ENCODE results near the gene FTHL17. TPM values are rescaled to one million over a fixed set of nuclear protein-coding genes. Genes with fewer than 3 reads are reported as not detected.

FTHL17 gene
- total RNA-seq (ENCODE audit: low replicate concordance), result not detected in 2 replicates

DNA sequence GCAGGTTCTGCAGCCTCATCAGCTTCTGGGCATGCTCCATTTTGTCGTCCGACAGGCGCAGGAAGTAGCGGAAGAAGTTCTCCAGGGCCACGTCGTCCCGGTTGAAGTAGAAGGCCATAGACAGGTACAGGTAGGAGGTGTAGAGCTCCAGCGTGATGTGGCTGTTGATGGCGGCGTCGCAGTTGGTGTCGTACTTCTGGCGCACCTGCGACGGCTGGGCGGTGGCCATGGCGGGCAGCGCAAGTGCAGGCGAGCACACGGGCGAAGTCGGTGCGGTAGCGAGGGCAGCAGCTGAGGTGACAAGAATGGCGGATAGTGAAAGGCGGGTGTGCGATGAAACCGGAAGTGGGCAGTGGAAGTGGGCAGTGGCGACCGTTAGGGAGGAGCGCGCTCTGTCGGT is at the start of gene FTHL17:
Gene FTHL17 (minus strand): TSS at position 317 of the 400 bp plus-strand sequence. CDS start 88 bp downstream, at position 229.
- H3K4me3 ChIP-seq (ENCODE audit: low read depth, low read length), result no peak within 1 kb of the TSS
- DNase-seq (ENCODE audit: low read depth), result no peak
- TF ChIP-seq CTCF (IDR thresholded peaks at IDR 0.05; ENCODE audit: insufficient read depth, low read length), result no peak

DNA sequence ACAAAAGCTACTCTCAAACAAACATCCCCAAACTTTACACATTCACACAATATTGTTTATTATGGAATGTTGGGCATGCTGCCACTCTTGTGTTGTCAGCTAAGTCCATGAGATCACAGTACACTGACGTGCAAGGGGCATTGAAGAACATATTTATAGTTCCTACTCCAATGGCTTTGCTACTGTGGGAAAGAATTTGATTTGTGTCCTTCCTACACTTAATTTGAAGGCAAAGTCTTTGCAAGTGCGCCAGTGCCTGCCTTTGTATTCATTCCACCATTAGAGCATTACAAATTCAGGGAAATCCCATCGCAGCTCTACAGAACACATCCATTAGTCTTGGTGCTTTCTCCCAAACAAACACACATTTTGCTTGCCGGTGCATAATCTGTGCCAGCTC is 45.4 kb upstream of the FTHL17 start:
- no peak for DNase-seq (ENCODE audit: low read depth)
- no peak overlapping the region for H3K4me3 ChIP-seq (ENCODE audit: low read depth, low read length)
- no peak for TF ChIP-seq CTCF (IDR thresholded peaks at IDR 0.05; ENCODE audit: insufficient read depth, low read length)

- no peak overlapping the region for H3K4me3 ChIP-seq (ENCODE audit: low read depth, low read length)
- TF ChIP-seq CTCF (IDR thresholded peaks at IDR 0.05; ENCODE audit: insufficient read depth, low read length), result no peak
- no peak for DNase-seq (ENCODE audit: low read depth)
Measured at GRCh38 chrX:31115398-31115797, 43.6 kb upstream of the FTHL17 start.

- no peak overlapping the region for H3K4me3 ChIP-seq (ENCODE audit: low read depth, low read length)
- TF ChIP-seq CTCF (IDR thresholded peaks at IDR 0.05; ENCODE audit: insufficient read depth, low read length), result no peak
- DNase-seq (ENCODE audit: low read depth), result no peak
Measured at GRCh38 chrX:31114858-31115257, 43.0 kb upstream of the FTHL17 start.

GRCh38 chrX:31112226-31112999 is 40.6 kb upstream of the FTHL17 start:
- no peak for TF ChIP-seq CTCF (IDR thresholded peaks at IDR 0.05; ENCODE audit: insufficient read depth, low read length)
- no peak overlapping the region for H3K4me3 ChIP-seq (ENCODE audit: low read depth, low read length)
- no peak for DNase-seq (ENCODE audit: low read depth)

- DNase-seq (ENCODE audit: low read depth), result no peak
- no peak for TF ChIP-seq CTCF (IDR thresholded peaks at IDR 0.05; ENCODE audit: insufficient read depth, low read length)
- no peak overlapping the region for H3K4me3 ChIP-seq (ENCODE audit: low read depth, low read length)
Measured at GRCh38 chrX:31110657-31111056, 38.8 kb upstream of the FTHL17 start.
